ENCODE measurements around the gene CREBRF. TPM values are rescaled to one million over a fixed set of nuclear protein-coding genes. Genes with fewer than 3 reads are reported as not detected.
A peak's percentile ranks its signal among the peaks of the same experiment; 100 is the strongest.

The CREBRF gene
- total and polyA plus RNA-seq, 2 of the 8 experiments (the other 6 are each of a cell fraction or from before 2014, with no cell fraction given), result 1.2 to 4.7 TPM

DNA sequence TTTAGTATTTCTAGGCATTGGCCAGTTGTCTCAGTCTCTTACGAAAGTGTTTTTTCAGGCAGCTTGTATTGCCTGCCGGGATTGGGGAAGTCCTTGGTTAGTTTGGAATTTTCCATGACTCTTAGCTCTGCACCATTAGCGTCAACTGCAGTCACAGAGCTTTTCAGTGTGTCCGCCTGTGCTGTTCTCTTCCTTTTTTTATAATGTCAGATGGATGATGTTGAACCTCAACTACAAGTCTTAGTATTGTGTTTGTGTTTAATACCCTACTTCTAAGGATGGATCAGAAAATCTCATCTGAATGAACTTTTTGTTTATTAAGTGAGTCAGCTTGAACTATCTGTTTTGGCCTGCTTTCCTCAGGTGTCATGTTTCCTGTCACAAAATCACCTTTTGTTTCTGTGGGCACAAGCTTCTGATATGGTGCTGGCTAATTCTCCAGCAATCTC lies 39.5 kb upstream of the CREBRF start:
- H3K14ac ChIP-seq (ENCODE audit: insufficient read length), result no peak overlapping the region
- no peak overlapping the region for H4K91ac ChIP-seq (replicated peaks; ENCODE audit: insufficient read length, low read length)
- no peak overlapping the region for H3K4ac ChIP-seq (replicated peaks; ENCODE audit: insufficient read length, low read depth, low read length)
- H2BK12ac ChIP-seq (ENCODE audit: low read depth, low read length), result no peak overlapping the region
- H3K4me3 ChIP-seq (ENCODE audit: extremely low read depth in 1 of 4, insufficient read depth in 2 of 4, low read depth in 3 of 4, low read length in 4 of 4), result no peak overlapping the region; a peak in 1 of 8 replicates
- no peak overlapping the region for H2BK120ac ChIP-seq (replicated peaks; ENCODE audit: low read depth, low read length)
- H2AK5ac ChIP-seq (ENCODE audit: low read depth, low read length), result no peak overlapping the region
- 65% methylated on average over 4 of the region's 4 CpGs; no CpG with 5 or more reads in 1 of the 2 experiments for WGBS, 2 experiments (ENCODE audit: extremely low coverage in 1 of 2, insufficient coverage in 1 of 2, insufficient read length in 1 of 2, insufficient replicate concordance in 2 of 2, low coverage in 1 of 2, low lambda C conversion rate in 2 of 2, missing lambda C conversion rate in 1 of 2)
- FAIRE-seq (no peak), DNase-seq (ENCODE audit: low read depth in 1 of 2, low spot score in 2 of 2) (no peak)
- ChIA-PET POLR2A (ENCODE audit: partially characterized antibody) (interaction anchor here (0.7 to 1.3 kb wide), 3 partner anchors 15 to 245 kb away, joined by 3 to 4 read pairs (median 3); no protein-coding TSS in a partner anchor), CTCF (ENCODE audit: partially characterized antibody) (interaction anchor here (1.5 to 1.7 kb wide), 2 partner anchors 30 to 33 kb away, joined by 5 read pairs; partner anchors contain the start of gene ATP6V0E1)
- peaks cover 3% of the 10 kb centered on the region; the same call in 1 of the 2 replicates for H3K79me1 ChIP-seq (ENCODE audit: low read depth, low read length)
- H3K56ac ChIP-seq (replicated peaks; ENCODE audit: insufficient read length, low read depth, low read length), result no peak overlapping the region
- H3K9ac ChIP-seq (replicated peaks in 1 of 4; ENCODE audit: extremely low read depth in 1 of 4, low read depth in 3 of 4, low read length in 3 of 4), result no peak overlapping the region
- H3K79me2 ChIP-seq (ENCODE audit: control insufficient read depth in 1 of 2, insufficient read depth in 2 of 2, low read length in 2 of 2), result peaks cover 3 to 46% of the 10 kb centered on the region in 2 experiments; a peak in 2 of 4 replicates
- H3K4me1 ChIP-seq (replicated peaks in 1 of 4; ENCODE audit: control insufficient read depth in 3 of 4, insufficient read depth in 4 of 4, low read length in 3 of 4), result peaks cover 0 to 6% (median 1%) of the 10 kb centered on the region in 4 experiments; a peak in 2 of 7 replicates
- H3K9me3 ChIP-seq (ENCODE audit: insufficient read depth in 2 of 2, low read depth in 1 of 2, low read length in 1 of 2), result no peaks in the 10 kb centered on the region
- H3K23ac ChIP-seq (ENCODE audit: insufficient read length), result no peak overlapping the region
- no peaks in the 10 kb centered on the region for H3K27me3 ChIP-seq (replicated peaks in 1 of 4; ENCODE audit: control insufficient read depth in 3 of 4, extremely low read depth in 1 of 4, insufficient read depth in 3 of 4, low read length in 3 of 4)
- H2BK15ac ChIP-seq (ENCODE audit: low read length), result no peak overlapping the region
- H3K27ac ChIP-seq (ENCODE audit: low read depth, low read length), result no peak overlapping the region
- peaks cover 0 to 4% of the 10 kb centered on the region in 2 experiments for H4K20me1 ChIP-seq (replicated peaks in 1 of 2; ENCODE audit: control insufficient read depth in 1 of 2, insufficient read depth in 2 of 2, low read length in 2 of 2)
- H4K5ac ChIP-seq (ENCODE audit: insufficient read length, low read depth, low read length), result no peak overlapping the region
- no peak overlapping the region for H4K8ac ChIP-seq (ENCODE audit: extremely low read depth, insufficient read depth, low read length)
- no peaks in the 10 kb centered on the region for H3K23me2 ChIP-seq (ENCODE audit: low read depth, low read length)
- no peak overlapping the region for H2BK20ac ChIP-seq (ENCODE audit: low read length)
- H3K36me3 ChIP-seq (ENCODE audit: control insufficient read depth in 2 of 4, insufficient read depth in 4 of 4, low read length in 3 of 4), result peaks cover 0 to 6% (median 6%) of the 10 kb centered on the region in 4 experiments; a peak in 2 of 8 replicates
- peak overlapping the region; percentile 27 to 39; a peak in 3 of 4 replicates for H3K4me2 ChIP-seq (ENCODE audit: insufficient read depth in 1 of 2, low read depth in 2 of 2, low read length in 2 of 2)
- H2AFZ ChIP-seq (ENCODE audit: low read length), result no peak overlapping the region
- H2BK5ac ChIP-seq (ENCODE audit: low read depth, low read length), result no peak overlapping the region
- no peak overlapping the region for H3K18ac ChIP-seq (ENCODE audit: extremely low read depth, low read length)
- TF ChIP-seq, protein P1, sequence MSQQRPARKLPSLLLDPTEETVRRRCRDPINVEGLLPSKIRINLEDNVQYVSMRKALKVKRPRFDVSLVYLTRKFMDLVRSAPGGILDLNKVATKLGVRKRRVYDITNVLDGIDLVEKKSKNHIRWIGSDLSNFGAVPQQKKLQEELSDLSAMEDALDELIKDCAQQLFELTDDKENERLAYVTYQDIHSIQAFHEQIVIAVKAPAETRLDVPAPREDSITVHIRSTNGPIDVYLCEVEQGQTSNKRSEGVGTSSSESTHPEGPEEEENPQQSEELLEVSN (IDR thresholded peaks at IDR 0.05), result no peak
- TF ChIP-seq TAF7 (optimal IDR thresholded peaks at IDR 0.05; ENCODE audit: borderline replicate concordance, low read depth, low read length), result no peak
- TF ChIP-seq RXRA (IDR thresholded peaks at IDR 0.05; ENCODE audit: insufficient read depth, low read depth, low read length), result no peak
- no peak for TF ChIP-seq TCF12 (IDR thresholded peaks at IDR 0.05; ENCODE audit: low read depth, low read length)
- no peak for TF ChIP-seq HDAC6 (IDR thresholded peaks at IDR 0.05; ENCODE audit: low read depth, low read length)
- TF ChIP-seq, protein P2, sequence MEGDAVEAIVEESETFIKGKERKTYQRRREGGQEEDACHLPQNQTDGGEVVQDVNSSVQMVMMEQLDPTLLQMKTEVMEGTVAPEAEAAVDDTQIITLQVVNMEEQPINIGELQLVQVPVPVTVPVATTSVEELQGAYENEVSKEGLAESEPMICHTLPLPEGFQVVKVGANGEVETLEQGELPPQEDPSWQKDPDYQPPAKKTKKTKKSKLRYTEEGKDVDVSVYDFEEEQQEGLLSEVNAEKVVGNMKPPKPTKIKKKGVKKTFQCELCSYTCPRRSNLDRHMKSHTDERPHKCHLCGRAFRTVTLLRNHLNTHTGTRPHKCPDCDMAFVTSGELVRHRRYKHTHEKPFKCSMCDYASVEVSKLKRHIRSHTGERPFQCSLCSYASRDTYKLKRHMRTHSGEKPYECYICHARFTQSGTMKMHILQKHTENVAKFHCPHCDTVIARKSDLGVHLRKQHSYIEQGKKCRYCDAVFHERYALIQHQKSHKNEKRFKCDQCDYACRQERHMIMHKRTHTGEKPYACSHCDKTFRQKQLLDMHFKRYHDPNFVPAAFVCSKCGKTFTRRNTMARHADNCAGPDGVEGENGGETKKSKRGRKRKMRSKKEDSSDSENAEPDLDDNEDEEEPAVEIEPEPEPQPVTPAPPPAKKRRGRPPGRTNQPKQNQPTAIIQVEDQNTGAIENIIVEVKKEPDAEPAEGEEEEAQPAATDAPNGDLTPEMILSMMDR (IDR thresholded peaks at IDR 0.05; ENCODE audit: control extremely low read depth in 1 of 3, insufficient read depth in 1 of 3, low read depth in 1 of 3, low read length in 3 of 3), result no peak
- no peak for TF ChIP-seq CREB1 (IDR thresholded peaks at IDR 0.05)
- TF ChIP-seq HDAC2 (IDR thresholded peaks at IDR 0.05; ENCODE audit: borderline replicate concordance in 1 of 2, low read depth in 2 of 2, low read length in 2 of 2), result no peak
- TF ChIP-seq YY1 (IDR thresholded peaks at IDR 0.05; ENCODE audit: low read depth, low read length), result no peak
- TF ChIP-seq SRF (IDR thresholded peaks at IDR 0.05; ENCODE audit: low read depth, low read length), result no peak

Data from H1 (cell line).